Measurements from ENCODE around the gene CCND3. TPM values are rescaled to one million over a fixed set of nuclear protein-coding genes. Genes with fewer than 3 reads are reported as not detected.

The CCND3 gene
- total RNA-seq, 1 experiment from 2014 or later, result 26.9 TPM

- peaks cover 27% of the 10 kb centered on the region for H3K4me1 Mint-ChIP-seq (ENCODE audit: low read depth, unreplicated experiment)
- no peaks in the 10 kb centered on the region for H3K27me3 Mint-ChIP-seq (ENCODE audit: insufficient read depth, unreplicated experiment)
- DNase-seq, result peak in 1 of 2 experiments; percentile 35
- Histone ChIP-seq H3K27me3 (replicated peaks; ENCODE audit: control insufficient read depth, insufficient read depth, low read length) (no peaks in the 10 kb centered on the region), H3K9me3 (no peaks in the 10 kb centered on the region), H3K36me3 (ENCODE audit: control insufficient read depth, insufficient read depth, low read length) (peaks cover 1% of the 10 kb centered on the region), H3K4me1 (peaks cover 24% of the 10 kb centered on the region), H3K4me3 (ENCODE audit: low read depth, low read length) (no peak overlapping the region)
- no peak overlapping the region for H3K27ac Mint-ChIP-seq (ENCODE audit: unreplicated experiment)
- no peak for TF ChIP-seq CTCF (IDR thresholded peaks at IDR 0.05; ENCODE audit: insufficient read depth in 1 of 2, low read depth in 1 of 2, low read length in 1 of 2, severe bottlenecking in 1 of 2, unreplicated experiment in 1 of 2)
- ChIA-PET POLR2A (no interaction called here), CTCF (interaction anchor here (0.8 kb wide), 1 partner anchor 35 kb away, joined by 3 read pairs; no protein-coding TSS in a partner anchor)
- no TSS peak for BruUV-seq (replicated peaks)
- no peak overlapping the region for H3K4me3 Mint-ChIP-seq (ENCODE audit: unreplicated experiment)
- intact Hi-C loops (cut with micrococcal nuclease; ENCODE audit: unreplicated experiment), result no loop called here
- no peaks in the 10 kb centered on the region for H3K9me3 Mint-ChIP-seq (ENCODE audit: unreplicated experiment)
- peaks cover 25% of the 10 kb centered on the region for H3K36me3 Mint-ChIP-seq (ENCODE audit: insufficient read depth, unreplicated experiment)
These were observed 39.6 kb downstream of the CCND3 start for GRCh38 chr6:41901882-41902519.

- H3K9me3 ChIP-seq, result no peaks in the 10 kb centered on the region
- no peak for TF ChIP-seq CTCF (IDR thresholded peaks at IDR 0.05; ENCODE audit: insufficient read depth in 1 of 2, low read depth in 1 of 2, low read length in 1 of 2, severe bottlenecking in 1 of 2, unreplicated experiment in 1 of 2)
- ChIA-PET POLR2A (no interaction called here), CTCF (no interaction called here)
- no peak overlapping the region for H3K4me3 ChIP-seq (ENCODE audit: low read depth, low read length)
- H3K4me1 Mint-ChIP-seq (ENCODE audit: low read depth, unreplicated experiment), result peaks cover 22% of the 10 kb centered on the region
- no peaks in the 10 kb centered on the region for H3K27me3 ChIP-seq (replicated peaks; ENCODE audit: control insufficient read depth, insufficient read depth, low read length)
- H3K4me3 Mint-ChIP-seq (ENCODE audit: unreplicated experiment), result no peak overlapping the region
- peaks cover 22% of the 10 kb centered on the region for H3K4me1 ChIP-seq
- no peak overlapping the region for H3K27ac Mint-ChIP-seq (ENCODE audit: unreplicated experiment)
- no peak for DNase-seq
- no peaks in the 10 kb centered on the region for H3K9me3 Mint-ChIP-seq (ENCODE audit: unreplicated experiment)
- intact Hi-C loops (cut with micrococcal nuclease; ENCODE audit: unreplicated experiment), result no loop called here
- BruUV-seq (replicated peaks), result no TSS peak
- no peaks in the 10 kb centered on the region for H3K27me3 Mint-ChIP-seq (ENCODE audit: insufficient read depth, unreplicated experiment)
- no peaks in the 10 kb centered on the region for H3K36me3 ChIP-seq (ENCODE audit: control insufficient read depth, insufficient read depth, low read length)
- H3K36me3 Mint-ChIP-seq (ENCODE audit: insufficient read depth, unreplicated experiment), result peaks cover 17% of the 10 kb centered on the region
These were observed 40.7 kb downstream of the CCND3 start for GRCh38 chr6:41900861-41901260.

GRCh38 chr6:41896281-41896680, 45.3 kb downstream of the CCND3 start:
- Mint-ChIP-seq H3K4me1 (ENCODE audit: low read depth, unreplicated experiment) (peaks cover 7% of the 10 kb centered on the region), H3K9me3 (ENCODE audit: unreplicated experiment) (no peaks in the 10 kb centered on the region), H3K36me3 (ENCODE audit: insufficient read depth, unreplicated experiment) (no peaks in the 10 kb centered on the region), H3K27me3 (ENCODE audit: insufficient read depth, unreplicated experiment) (no peaks in the 10 kb centered on the region), H3K4me3 (ENCODE audit: unreplicated experiment) (no peak overlapping the region), H3K27ac (ENCODE audit: unreplicated experiment) (no peak overlapping the region)
- BruUV-seq (replicated peaks), result TSS peak; percentile 77
- Histone ChIP-seq H3K27me3 (replicated peaks; ENCODE audit: control insufficient read depth, insufficient read depth, low read length) (no peaks in the 10 kb centered on the region), H3K4me3 (ENCODE audit: low read depth, low read length) (peak overlapping the region; percentile 52), H3K4me1 (peaks cover 22% of the 10 kb centered on the region), H3K36me3 (ENCODE audit: control insufficient read depth, insufficient read depth, low read length) (no peaks in the 10 kb centered on the region), H3K9me3 (no peaks in the 10 kb centered on the region)
- intact Hi-C loops (cut with micrococcal nuclease; ENCODE audit: unreplicated experiment), result no loop called here
- DNase-seq, result no peak
- no peak for TF ChIP-seq CTCF (IDR thresholded peaks at IDR 0.05; ENCODE audit: insufficient read depth in 1 of 2, low read depth in 1 of 2, low read length in 1 of 2, severe bottlenecking in 1 of 2, unreplicated experiment in 1 of 2)
- POLR2A ChIA-PET, result interaction anchor here (0.5 to 1.7 kb wide), 4 partner anchors 9 to 98 kb away, joined by 5 to 17 read pairs (median 8); no protein-coding TSS in a partner anchor
- CTCF ChIA-PET, result interaction anchor here (1.5 to 3.0 kb wide), 2 partner anchors 10 to 25 kb away, joined by 11 to 23 read pairs; partner anchors contain the start of genes BYSL and MED20
